KOPT-K1 (cell line): ENCODE results near the gene MAPK8.

Experiments
- H3K27ac ChIP-seq: fragments of 200-600 bp; sonication (generic); 2 replicates; pipeline ENCODE4 v1.5.1; 2016; ENCODE audit warnings: antibody characterized with exemption, mild to moderate bottlenecking, low read depth, low read length; ENCODE audit not compliant: poor library complexity, severe bottlenecking
- H3K36me3 ChIP-seq: fragments of 200-600 bp; sonication (generic); 2 replicates; pipeline ENCODE4 v1.5.1; 2017; ENCODE audit warnings: antibody characterized with exemption, mild to moderate bottlenecking, low read length, moderate library complexity; ENCODE audit not compliant: insufficient read depth
- H3K9me3 ChIP-seq: fragments of 200-600 bp; sonication (generic); 2 replicates; pipeline ENCODE4 v1.5.1; 2017; ENCODE audit warnings: antibody characterized with exemption, low read length, mild to moderate bottlenecking; ENCODE audit not compliant: insufficient read depth, poor library complexity, severe bottlenecking

The MAPK8 gene

DNA sequence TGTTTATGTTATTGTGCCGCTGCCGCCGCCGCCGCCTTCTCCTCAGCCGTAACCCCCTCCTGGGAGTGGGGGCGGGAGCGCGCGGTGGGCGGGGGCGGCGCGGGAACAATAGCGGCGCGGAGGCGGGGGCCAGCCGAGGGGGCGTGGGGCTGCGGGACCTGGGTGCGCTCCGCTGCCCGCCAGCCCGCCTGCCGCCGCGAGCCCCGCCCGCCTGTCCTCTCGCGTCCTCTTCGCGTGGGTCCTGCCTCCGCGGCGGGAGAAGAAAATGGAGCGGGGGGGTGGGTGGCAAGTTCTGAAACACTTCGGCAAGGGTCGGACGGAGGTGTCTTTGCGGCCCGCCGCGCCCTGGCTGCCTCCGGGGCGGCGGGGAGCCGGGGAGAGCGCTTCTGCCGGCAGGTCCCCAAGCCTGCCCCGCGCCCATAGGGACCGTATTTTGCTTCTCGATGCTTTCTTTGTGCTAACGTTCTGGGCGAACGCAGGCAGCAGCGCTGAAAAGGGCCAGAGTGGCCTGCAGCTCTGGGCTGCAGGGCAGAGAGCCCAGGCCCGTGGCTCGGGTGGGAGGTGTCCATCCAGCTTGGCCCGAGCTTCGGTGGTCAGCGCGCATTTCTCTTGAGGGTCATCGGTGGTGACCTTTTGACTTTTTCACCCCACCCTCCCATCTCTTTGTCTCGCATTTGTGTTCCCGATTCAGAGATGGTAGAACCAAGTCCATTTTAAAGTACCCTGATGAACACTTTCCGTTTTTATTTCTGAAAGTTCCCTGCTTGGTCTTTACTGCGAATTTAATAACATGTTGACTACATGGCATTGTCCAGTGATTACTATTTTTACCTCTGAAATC lies 613 bp downstream of the MAPK8 start:
- Histone ChIP-seq H3K9me3 (no peaks in the 10 kb centered on the region), H3K36me3 (0 out of 2 replicates have a peak, but pooled peaks cover 9% of the 10 kb centered on the region), H3K27ac (peak overlapping the region; percentile 81)

DNA sequence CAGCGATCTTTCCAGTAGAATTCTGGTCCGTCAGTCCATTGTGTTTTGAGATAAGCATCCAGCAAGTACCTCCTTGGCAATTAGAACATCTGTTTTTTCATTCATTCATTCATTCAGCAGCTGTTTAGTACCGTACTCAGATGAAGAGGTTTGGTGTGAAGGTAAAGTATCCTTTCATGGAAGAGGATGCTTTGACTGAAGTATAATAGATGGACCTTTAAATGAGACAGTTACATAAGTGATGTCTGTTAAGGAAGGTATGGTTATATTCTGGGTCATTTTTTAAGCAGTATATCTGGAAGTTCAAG lies 1.2 kb downstream of the MAPK8 start:
- H3K9me3 ChIP-seq, result no peaks in the 10 kb centered on the region
- 0 out of 2 replicates have a peak, but pooled peaks cover 9% of the 10 kb centered on the region for H3K36me3 ChIP-seq
- H3K27ac ChIP-seq, result peak overlapping the region; percentile 81

DNA sequence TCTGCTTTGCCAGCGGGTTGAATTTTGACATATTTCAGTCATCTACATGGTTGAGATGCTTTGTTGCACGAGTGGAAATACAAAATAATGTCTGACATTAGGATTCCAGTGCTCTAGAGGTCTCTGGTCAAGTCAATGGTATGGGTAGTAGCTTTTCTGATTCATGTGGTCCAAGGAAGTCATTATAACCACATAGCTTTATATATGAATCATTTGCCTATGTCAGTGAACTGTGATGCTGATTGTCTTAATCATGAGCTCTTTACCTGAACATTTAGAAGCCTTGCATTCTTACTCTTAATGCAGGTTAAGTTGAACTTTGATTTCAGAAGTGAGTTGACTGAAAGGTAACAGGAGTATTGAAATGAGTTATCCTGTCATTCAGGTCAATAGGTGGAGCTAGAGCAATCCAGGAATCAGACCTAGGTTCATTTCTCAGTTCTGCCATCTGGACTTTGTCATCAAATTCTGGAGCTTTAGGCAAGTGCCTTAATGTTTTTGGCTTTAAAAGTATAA lies 3.3 kb downstream of the MAPK8 start:
- Histone ChIP-seq H3K9me3 (no peaks in the 10 kb centered on the region), H3K27ac (no peak overlapping the region), H3K36me3 (0 out of 2 replicates have a peak, but pooled peaks cover 9% of the 10 kb centered on the region)

- Histone ChIP-seq H3K9me3 (no peaks in the 10 kb centered on the region), H3K27ac (no peak overlapping the region)
These were observed 7.6 kb downstream of the MAPK8 start for GRCh38 chr10:48314107-48314506.

GRCh38 chr10:48316236-48316635 lies 9.8 kb downstream of the MAPK8 start:
- Histone ChIP-seq H3K27ac (no peak overlapping the region), H3K9me3 (no peaks in the 10 kb centered on the region), H3K36me3 (peaks cover 21% of the 10 kb centered on the region; the same call in 1 of the 2 replicates)

More at GRCh38 chr10:48314107-48314506, 7.6 kb downstream of the MAPK8 start:
- H3K36me3 ChIP-seq, result 0 out of 2 replicates have a peak, but pooled peaks cover 9% of the 10 kb centered on the region

- Histone ChIP-seq H3K36me3 (peaks cover 14% of the 10 kb centered on the region; the same call in 1 of the 2 replicates), H3K27ac (peak overlapping the region; percentile 26), H3K9me3 (no peaks in the 10 kb centered on the region)
These were observed 11.0 kb downstream of the MAPK8 start for GRCh38 chr10:48317321-48317990.

DNA sequence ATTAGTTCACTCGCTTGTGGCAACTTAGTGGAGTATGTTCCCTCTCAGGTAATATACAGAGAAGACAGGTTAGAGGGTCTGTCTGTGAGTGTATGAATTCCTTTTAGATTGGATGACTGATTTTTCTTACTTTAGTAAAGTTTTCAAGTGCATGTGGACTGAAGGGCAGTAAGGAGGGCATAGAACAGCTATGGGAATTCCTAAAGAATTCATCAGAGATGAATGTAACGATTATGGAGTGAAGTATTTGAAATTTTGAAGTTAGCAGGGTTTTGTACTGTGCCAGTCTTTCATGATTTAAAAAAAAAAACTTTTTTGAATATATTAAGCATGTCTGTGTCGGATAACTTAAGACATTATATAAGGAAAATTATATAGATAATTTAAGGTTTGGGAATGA lies 15.5 kb downstream of the MAPK8 start:
- peaks cover 20% of the 10 kb centered on the region; the same call in 1 of the 2 replicates for H3K36me3 ChIP-seq
- H3K9me3 ChIP-seq, result no peaks in the 10 kb centered on the region
- H3K27ac ChIP-seq, result no peak overlapping the region

DNA sequence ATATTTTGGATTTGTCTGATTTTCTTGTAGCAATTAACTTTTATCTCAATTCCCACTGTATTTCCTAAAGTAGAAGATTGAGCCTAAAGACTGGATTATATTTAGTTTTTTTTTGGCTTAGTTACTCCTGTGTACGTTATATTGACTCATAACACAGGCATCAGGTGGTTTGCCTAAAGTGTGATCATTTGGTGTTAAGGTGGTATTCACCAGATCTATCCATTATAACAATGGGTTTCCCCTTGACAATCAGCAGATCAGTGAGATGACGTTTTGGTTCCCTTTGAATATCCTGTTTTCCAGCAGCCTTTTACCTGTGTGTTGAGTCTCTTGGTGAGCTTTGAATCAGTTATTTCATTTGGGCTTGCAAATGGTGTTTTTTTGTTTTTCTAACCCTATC lies 18.1 kb downstream of the MAPK8 start:
- H3K36me3 ChIP-seq, result peaks cover 17% of the 10 kb centered on the region; the same call in 1 of the 2 replicates
- H3K27ac ChIP-seq, result no peak overlapping the region
- no peaks in the 10 kb centered on the region for H3K9me3 ChIP-seq

DNA sequence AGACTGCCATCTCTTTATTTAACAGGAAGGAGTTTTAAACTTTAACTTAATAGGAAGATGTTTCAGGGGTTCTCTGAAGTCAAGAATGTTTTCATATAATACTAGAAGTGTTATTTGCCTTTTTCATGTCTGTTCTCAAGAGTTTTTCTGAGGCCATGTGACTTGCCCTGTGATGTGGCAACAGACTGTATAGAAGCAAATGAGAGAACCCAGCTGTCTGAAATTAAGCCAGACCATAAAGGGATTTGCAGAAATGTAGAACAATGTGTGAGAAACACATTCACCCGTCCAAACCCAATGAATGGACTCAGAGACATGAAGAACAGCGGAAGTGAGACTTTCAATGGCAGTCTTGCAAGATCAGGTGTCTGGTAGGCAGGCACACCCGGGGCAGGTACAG lies 23.8 kb downstream of the MAPK8 start:
- Histone ChIP-seq H3K36me3 (peaks cover 46% of the 10 kb centered on the region), H3K27ac (peak overlapping the region; percentile 37), H3K9me3 (peaks cover 22% of the 10 kb centered on the region)

DNA sequence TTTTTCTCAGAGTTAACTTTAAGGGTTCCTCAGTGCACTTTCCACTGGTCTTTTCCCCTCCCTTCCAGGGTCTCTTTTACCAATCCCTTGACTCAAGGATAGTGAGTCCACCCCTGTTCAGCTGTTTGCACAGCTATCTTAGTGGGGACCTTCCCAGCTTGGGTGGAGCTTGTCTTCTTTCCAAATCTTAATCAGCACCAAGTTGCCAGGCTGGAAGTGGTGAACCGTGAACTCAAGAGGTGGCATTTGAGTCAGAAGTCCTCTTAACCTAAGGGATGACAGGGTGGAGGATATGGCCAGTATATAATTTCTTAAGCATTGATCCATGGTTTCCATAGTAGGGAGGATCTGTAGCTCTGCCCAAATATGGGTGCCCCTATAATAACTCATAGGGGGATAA lies 25.0 kb downstream of the MAPK8 start:
- Histone ChIP-seq H3K27ac (no peak overlapping the region), H3K9me3 (peaks cover 22% of the 10 kb centered on the region), H3K36me3 (peaks cover 40% of the 10 kb centered on the region)

DNA sequence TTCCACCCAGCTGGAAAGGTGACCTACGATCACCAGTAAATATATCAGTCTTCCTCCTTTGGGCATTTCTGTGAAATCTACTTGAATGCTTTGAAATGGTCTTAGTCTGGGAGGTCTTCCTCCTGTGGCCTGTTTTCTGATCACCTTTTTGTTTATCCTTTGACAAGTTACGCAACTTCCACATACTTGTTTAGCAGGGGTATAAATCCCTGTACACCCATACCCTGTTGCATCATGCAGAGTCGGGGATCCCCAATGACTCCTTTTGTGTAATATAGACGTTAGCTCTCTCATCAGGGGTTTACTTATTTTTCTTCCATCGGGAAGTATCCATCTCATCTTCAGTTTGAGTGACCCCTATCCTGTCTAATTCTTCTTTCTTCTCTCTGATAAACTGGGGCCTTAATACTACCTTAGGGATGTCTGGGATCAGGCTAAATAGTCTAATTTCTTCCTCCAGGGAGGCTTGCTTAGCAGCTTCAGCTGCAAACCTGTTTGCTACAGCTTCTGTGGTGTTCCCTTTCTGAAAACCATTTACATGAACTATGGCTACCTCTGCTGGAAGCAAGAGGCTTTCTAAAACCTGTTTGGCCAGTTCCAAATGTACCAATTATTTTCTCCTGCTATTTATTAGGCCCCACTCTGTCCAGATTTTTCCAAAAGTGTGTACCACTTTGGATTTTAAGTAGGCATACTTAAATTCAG lies 25.8 kb downstream of the MAPK8 start:
- Histone ChIP-seq H3K36me3 (peaks cover 47% of the 10 kb centered on the region), H3K9me3 (peaks cover 22% of the 10 kb centered on the region), H3K27ac (no peak overlapping the region)

DNA sequence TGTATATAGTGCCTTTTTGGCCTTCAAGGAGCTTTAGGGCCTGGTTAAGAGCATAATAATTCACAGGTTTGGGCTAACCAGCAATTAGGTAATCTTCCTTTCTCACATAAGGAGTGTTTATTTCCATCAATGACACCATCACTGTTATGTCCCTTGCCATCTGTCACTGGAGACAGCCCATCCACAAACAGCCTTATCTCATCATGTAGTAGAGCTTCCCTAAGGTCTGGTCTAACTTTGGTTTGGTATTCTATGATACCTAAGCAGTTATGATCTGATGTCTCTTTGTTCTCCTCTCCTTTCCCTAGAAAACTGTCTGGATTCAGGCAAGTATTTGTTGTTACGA lies 26.4 kb downstream of the MAPK8 start:
- Histone ChIP-seq H3K9me3 (peaks cover 22% of the 10 kb centered on the region), H3K36me3 (peaks cover 49% of the 10 kb centered on the region), H3K27ac (no peak overlapping the region)

GRCh38 chr10:48333856-48334255 lies 27.4 kb downstream of the MAPK8 start:
- no peak overlapping the region for H3K27ac ChIP-seq
- H3K36me3 ChIP-seq, result peaks cover 49% of the 10 kb centered on the region
- peaks cover 22% of the 10 kb centered on the region for H3K9me3 ChIP-seq

DNA sequence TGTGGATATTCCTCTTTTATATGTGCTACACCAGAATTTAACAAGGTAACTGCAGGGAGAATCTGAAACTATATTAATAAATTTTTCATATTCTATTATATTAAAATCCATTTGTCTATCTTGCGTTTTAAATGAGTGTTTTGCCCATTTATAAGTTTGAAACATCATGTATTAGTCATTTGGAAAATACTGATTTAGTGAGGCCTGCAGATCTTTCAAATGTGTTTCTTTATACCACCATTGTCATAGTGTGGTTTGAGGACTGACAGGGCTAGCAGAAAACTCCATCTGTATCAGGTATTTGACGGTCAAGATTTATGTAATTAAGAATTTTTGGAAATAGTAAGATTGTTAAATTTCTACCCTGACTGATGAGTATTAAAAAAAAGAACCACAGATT lies 29.3 kb downstream of the MAPK8 start:
- Histone ChIP-seq H3K27ac (no peak overlapping the region), H3K36me3 (peaks cover 49% of the 10 kb centered on the region), H3K9me3 (peaks cover 22% of the 10 kb centered on the region)

- Histone ChIP-seq H3K36me3 (peaks cover 37% of the 10 kb centered on the region), H3K9me3 (peaks cover 9% of the 10 kb centered on the region), H3K27ac (no peak overlapping the region)
These were observed 30.6 kb downstream of the MAPK8 start for GRCh38 chr10:48336978-48337599.
